Neuronal stem cell (in vitro differentiated cells): ENCODE results near the gene TMEM179.

Experiments used
- DNase-seq: peaks from one replicate; pipeline ENCODE4 v3.0.0-alpha.2; 2013; ENCODE audit warnings: low spot score
- H2AFZ ChIP-seq: one replicate; pipeline ENCODE4 v1.6.1; 2013; ENCODE audit warnings: mild to moderate bottlenecking, low read length, inconsistent platforms
- H2AK5ac ChIP-seq: 2 replicates; pipeline ENCODE4 v1.6.1; 2013; ENCODE audit warnings: low read depth, mild to moderate bottlenecking, inconsistent platforms, low read length, moderate library complexity, mixed read lengths
- H2BK120ac ChIP-seq: 2 replicates; pipeline ENCODE4 v1.6.1; 2013; ENCODE audit warnings: low read depth, mild to moderate bottlenecking, inconsistent platforms, low read length, moderate library complexity, mixed read lengths
- H2BK12ac ChIP-seq: one replicate; pipeline ENCODE4 v1.6.1; 2013; ENCODE audit warnings: low read length, inconsistent platforms
- H2BK15ac ChIP-seq: 2 replicates; pipeline ENCODE4 v1.6.1; 2013; ENCODE audit warnings: mild to moderate bottlenecking, low read length, inconsistent platforms, mixed read lengths
- H2BK5ac ChIP-seq: one replicate; pipeline ENCODE4 v1.6.1; 2013; ENCODE audit warnings: inconsistent platforms, mild to moderate bottlenecking, low read length, moderate library complexity
- H3K14ac ChIP-seq: one replicate; pipeline ENCODE4 v1.6.1; 2013; ENCODE audit warnings: low read length, inconsistent platforms
- H3K18ac ChIP-seq: 2 replicates; pipeline ENCODE4 v1.6.1; 2013; ENCODE audit warnings: low read length, inconsistent platforms
- H3K23ac ChIP-seq: 2 replicates; pipeline ENCODE4 v1.6.1; 2013; ENCODE audit warnings: low read depth, mild to moderate bottlenecking, mixed read lengths, low read length, inconsistent platforms; ENCODE audit not compliant: poor library complexity
- H3K27ac ChIP-seq: replicated peaks from 3 replicates; pipeline ENCODE4 v1.5.1; 2013; ENCODE audit warnings: low read length, inconsistent platforms
- H3K27me3 ChIP-seq, 3 experiments: 2 replicates each; pipeline ENCODE4 v1.6.1; 2013; ENCODE audit warnings: low read length in 3 of 3, mild to moderate bottlenecking in 2 of 3, inconsistent platforms in 1 of 3, low read depth in 1 of 3, mixed read lengths in 1 of 3, moderate library complexity in 1 of 3; ENCODE audit not compliant: control insufficient read depth in 3 of 3, insufficient read depth in 3 of 3
- H3K36me3 ChIP-seq, 2 donors: replicated peaks in 1 of 2; 2 replicates each; pipeline ENCODE4 v1.6.1; 2013; ENCODE audit warnings: low read length in 2 of 2; ENCODE audit not compliant: control insufficient read depth in 2 of 2, insufficient read depth in 2 of 2
- H3K4ac ChIP-seq: 2 replicates; pipeline ENCODE4 v1.6.1; 2013; ENCODE audit warnings: inconsistent platforms, mild to moderate bottlenecking, low read length, moderate library complexity
- H3K4me1 ChIP-seq, 2 donors: 1 replicate in 1 of 2; 2 replicates in 1 of 2; pipeline ENCODE4 v1.6.1; 2013; ENCODE audit warnings: low read length in 2 of 2, low read depth in 1 of 2; ENCODE audit not compliant: control insufficient read depth in 2 of 2, insufficient read depth in 1 of 2
- H3K4me2 ChIP-seq: one replicate; pipeline ENCODE4 v1.6.1; 2013; ENCODE audit warnings: mild to moderate bottlenecking, low read length, inconsistent platforms; ENCODE audit not compliant: insufficient read depth, poor library complexity, severe bottlenecking
- H3K4me3 ChIP-seq, 2 donors: 2 replicates each; pipeline ENCODE4 v1.5.1; 2013; ENCODE audit warnings: low read length in 2 of 2, mild to moderate bottlenecking in 2 of 2, inconsistent platforms in 1 of 2, moderate library complexity in 1 of 2
- H3K79me1 ChIP-seq: one replicate; pipeline ENCODE4 v1.6.1; 2013; ENCODE audit warnings: low read depth, mild to moderate bottlenecking, inconsistent platforms, low read length, moderate library complexity
- H3K9ac ChIP-seq: one replicate; pipeline ENCODE4 v1.6.1; 2013; ENCODE audit warnings: mild to moderate bottlenecking, low read depth, low read length, inconsistent platforms; ENCODE audit not compliant: poor library complexity
- H3K9me3 ChIP-seq, 2 donors: replicated peaks in 1 of 2; 2 replicates each; pipeline versions ENCODE3 to v1.6.1; 2013; ENCODE audit warnings: low read length in 2 of 2, mild to moderate bottlenecking in 2 of 2, inconsistent platforms in 1 of 2, low read depth in 1 of 2, mixed read lengths in 1 of 2, moderate library complexity in 1 of 2; ENCODE audit not compliant: control insufficient read depth in 2 of 2, insufficient read depth in 1 of 2
- H4K8ac ChIP-seq: one replicate; pipeline ENCODE4 v1.6.1; 2013; ENCODE audit warnings: low read depth, mild to moderate bottlenecking, inconsistent platforms, low read length, moderate library complexity
- H4K91ac ChIP-seq: one replicate; pipeline ENCODE4 v1.6.1; 2013; ENCODE audit warnings: low read length, low read depth, mild to moderate bottlenecking, inconsistent platforms; ENCODE audit not compliant: poor library complexity
- WGBS, 2 donors: extraction: QIAGEN DNeasy Blood & Tissue Kit; methylation state at CpG; one replicate each; pipeline ENCODE4 v1.1.7; 2013; ENCODE audit warnings: missing lambda C conversion rate in 2 of 2, mixed read lengths in 1 of 2; ENCODE audit not compliant: insufficient read length in 2 of 2, insufficient replicate concordance in 1 of 2; ENCODE audit errors: extremely low coverage in 2 of 2; 5-methylcytosine and 5-hydroxymethylcytosine counted together

The TMEM179 gene

DNA sequence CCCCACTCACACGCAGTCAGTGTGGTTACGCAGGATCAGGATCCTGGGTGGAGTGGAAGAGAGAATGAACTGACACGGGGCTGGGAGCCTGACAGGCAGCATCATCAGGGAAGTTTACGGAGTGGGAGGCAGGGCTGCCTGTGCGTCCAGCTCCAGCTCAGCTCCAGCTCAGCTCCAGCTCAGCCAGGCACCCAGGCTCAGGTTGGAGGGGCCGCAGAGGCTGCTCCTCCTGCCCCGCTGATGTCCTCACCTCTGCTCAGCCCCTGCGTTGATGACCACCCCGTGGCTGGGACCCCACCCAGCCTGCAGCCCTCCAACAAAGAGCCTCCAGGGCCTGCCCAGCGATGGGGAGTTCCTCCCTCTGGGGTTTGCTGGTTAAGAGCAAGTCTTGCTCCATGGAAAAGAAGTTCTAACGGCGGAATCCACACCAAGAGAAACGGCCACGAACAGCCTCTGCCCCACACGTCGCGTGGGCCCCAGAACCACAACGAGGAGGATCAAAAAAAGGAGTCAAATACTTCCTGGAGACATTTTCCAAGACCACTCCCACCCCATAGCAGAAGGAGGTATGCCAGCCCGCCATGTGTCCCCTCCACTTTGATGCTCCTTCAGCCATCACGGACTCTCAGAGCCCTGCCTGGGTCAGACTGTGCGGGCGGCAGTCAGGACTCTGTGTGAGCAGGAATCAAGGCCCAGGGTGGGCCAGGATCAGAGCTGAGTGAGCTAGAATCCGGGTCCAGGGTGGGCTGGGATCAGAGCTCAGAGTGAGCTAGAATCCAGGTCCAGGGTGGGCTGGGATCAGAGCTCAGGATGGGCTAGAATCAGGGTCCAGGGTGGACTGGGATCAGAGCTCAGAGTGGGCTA, 42.7 kb downstream of the TMEM179 start:
- H2AFZ ChIP-seq, result no peak overlapping the region
- H3K23ac ChIP-seq, result no peak overlapping the region
- no peak overlapping the region for H4K8ac ChIP-seq
- no peak overlapping the region for H3K27ac ChIP-seq
- no peak overlapping the region for H2BK12ac ChIP-seq
- no peak for DNase-seq
- H3K14ac ChIP-seq, result no peak overlapping the region
- no peak overlapping the region for H2AK5ac ChIP-seq
- no peak overlapping the region for H2BK120ac ChIP-seq
- H3K27me3 ChIP-seq, result peaks cover 0 to 57% (median 0%) of the 10 kb centered on the region in 3 experiments
- H2BK5ac ChIP-seq, result no peak overlapping the region
- H3K4me3 ChIP-seq, result no peak overlapping the region
- H3K18ac ChIP-seq, result peak overlapping the region; percentile 39
- H3K9ac ChIP-seq, result no peak overlapping the region
- no peak overlapping the region for H3K4ac ChIP-seq
- no peaks in the 10 kb centered on the region for H3K9me3 ChIP-seq
- peaks cover 2% of the 10 kb centered on the region for H3K79me1 ChIP-seq
- no CpG with 5 or more reads among the region's 23 CpGs for WGBS, 2 donors
- H3K4me1 ChIP-seq, result peaks cover 5 to 11% of the 10 kb centered on the region in 2 donors
- no peak overlapping the region for H3K4me2 ChIP-seq
- H3K36me3 ChIP-seq, result no peaks in the 10 kb centered on the region
- no peak overlapping the region for H2BK15ac ChIP-seq
- H4K91ac ChIP-seq, result no peak overlapping the region

DNA sequence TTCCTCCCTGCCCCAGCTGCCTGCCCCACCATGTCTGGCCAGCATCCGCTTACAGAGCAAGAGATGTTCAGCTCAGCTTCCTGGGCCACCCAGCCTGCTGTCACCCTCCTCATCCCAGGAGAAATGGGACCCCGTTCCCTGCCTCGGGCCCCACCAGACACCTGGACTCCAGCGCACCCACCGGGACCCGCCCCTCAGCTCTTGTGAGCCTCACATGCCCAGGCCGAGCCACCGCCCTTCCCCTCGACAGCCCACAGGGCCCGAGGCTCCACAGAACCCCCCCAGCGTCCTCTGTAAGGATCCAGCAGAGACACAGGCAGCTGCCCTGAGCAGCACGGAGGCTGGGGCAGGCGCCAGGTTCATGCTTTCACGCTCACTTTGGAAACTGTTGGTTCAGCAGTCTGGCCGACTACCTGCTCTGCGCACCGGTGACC, 43.4 kb downstream of the TMEM179 start:
- Histone ChIP-seq H3K27me3 (peaks cover 0 to 53% (median 0%) of the 10 kb centered on the region in 3 experiments), H3K18ac (peak overlapping the region; percentile 78), H2BK15ac (peak overlapping the region; percentile 38), H3K27ac (no peak overlapping the region), H3K4me2 (no peak overlapping the region), H3K36me3 (no peaks in the 10 kb centered on the region), H3K23ac (no peak overlapping the region), H3K4me1 (peaks cover 5 to 11% of the 10 kb centered on the region in 2 donors), H3K4ac (no peak overlapping the region), H2BK120ac (no peak overlapping the region), H2AK5ac (peak overlapping the region; percentile 71), H2BK12ac (peak overlapping the region; percentile 53), H3K9ac (no peak overlapping the region), H3K79me1 (peaks cover 2% of the 10 kb centered on the region), H4K8ac (no peak overlapping the region), H2BK5ac (no peak overlapping the region), H3K4me3 (no peak overlapping the region), H4K91ac (no peak overlapping the region), H3K9me3 (no peaks in the 10 kb centered on the region), H3K14ac (peak overlapping the region; percentile 14), H2AFZ (no peak overlapping the region)
- no CpG with 5 or more reads among the region's 17 CpGs for WGBS, 2 donors
- no peak for DNase-seq

DNA sequence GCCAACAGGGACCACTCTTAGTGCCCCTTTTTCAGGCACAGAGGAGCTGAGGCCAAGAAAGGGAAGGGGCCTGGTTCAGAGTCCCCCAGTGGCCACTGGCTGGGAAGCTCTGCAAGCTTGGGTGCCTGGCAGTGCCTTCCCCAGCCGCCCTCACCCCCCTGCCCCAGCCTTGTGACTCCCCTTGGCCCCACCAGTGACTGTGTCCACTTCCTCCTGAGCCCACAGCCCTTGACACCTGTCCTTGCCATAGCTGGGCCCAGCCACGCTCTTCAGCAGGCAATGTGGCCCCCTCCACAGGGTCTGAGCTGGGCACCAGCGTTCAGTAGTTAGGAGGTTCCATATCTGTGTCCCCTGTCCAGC, 44.0 kb downstream of the TMEM179 start:
- H2BK120ac ChIP-seq, result no peak overlapping the region
- H3K79me1 ChIP-seq, result peaks cover 2% of the 10 kb centered on the region
- H2AFZ ChIP-seq, result no peak overlapping the region
- peaks cover 0 to 55% (median 0%) of the 10 kb centered on the region in 3 experiments for H3K27me3 ChIP-seq
- peak overlapping the region; percentile 47 for H2AK5ac ChIP-seq
- H3K27ac ChIP-seq, result no peak overlapping the region
- H3K4ac ChIP-seq, result no peak overlapping the region
- H3K18ac ChIP-seq, result peak overlapping the region; percentile 66
- H3K36me3 ChIP-seq, result no peaks in the 10 kb centered on the region
- no peak overlapping the region for H4K91ac ChIP-seq
- no peak overlapping the region for H3K4me2 ChIP-seq
- H2BK15ac ChIP-seq, result peak overlapping the region; percentile 26
- WGBS, 2 donors, result no CpG with 5 or more reads among the region's 3 CpGs
- no peak for DNase-seq
- H3K4me3 ChIP-seq, result no peak overlapping the region
- H3K9me3 ChIP-seq, result no peaks in the 10 kb centered on the region
- H2BK12ac ChIP-seq, result peak overlapping the region; percentile 53
- no peak overlapping the region for H3K23ac ChIP-seq
- H3K14ac ChIP-seq, result peak overlapping the region; percentile 14
- H2BK5ac ChIP-seq, result no peak overlapping the region
- H3K4me1 ChIP-seq, result peaks cover 5 to 11% of the 10 kb centered on the region in 2 donors
- no peak overlapping the region for H3K9ac ChIP-seq
- H4K8ac ChIP-seq, result no peak overlapping the region

DNA sequence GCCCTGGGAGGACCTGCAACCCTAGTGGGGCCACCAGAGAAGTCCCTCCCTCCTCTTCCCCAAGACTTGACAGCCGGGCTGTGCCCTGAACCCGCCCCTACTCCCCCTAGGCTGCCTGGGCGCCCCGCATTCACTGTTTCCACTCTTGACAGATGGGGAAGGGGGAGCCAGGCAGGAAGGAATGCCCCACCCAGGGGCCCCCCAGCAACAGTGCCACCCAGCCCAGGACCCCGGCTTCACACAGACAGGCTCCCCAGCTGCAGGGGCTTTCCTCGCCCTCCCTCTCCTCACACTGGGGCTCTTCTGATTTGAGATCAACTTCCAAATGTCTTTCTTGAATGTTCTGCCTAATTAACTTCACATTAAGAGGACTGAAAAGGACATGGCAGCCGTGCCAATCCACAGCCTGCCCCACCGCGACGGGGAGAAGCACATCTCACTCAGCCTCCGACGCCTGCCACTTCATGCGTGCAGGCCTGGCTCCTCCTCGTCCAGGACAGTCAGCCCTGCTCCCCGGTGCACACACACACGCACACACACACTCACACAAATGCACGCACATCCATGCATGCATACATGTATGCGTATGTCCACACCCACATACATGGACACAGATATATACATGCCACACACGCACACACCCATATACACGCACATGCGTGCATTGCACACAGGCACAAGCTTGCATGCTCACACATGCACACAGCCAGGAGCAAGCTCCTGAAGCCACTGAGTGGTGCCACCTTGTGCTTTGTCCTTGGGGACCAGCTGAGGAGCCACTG, 44.6 kb downstream of the TMEM179 start:
- Histone ChIP-seq H3K4me2 (no peak overlapping the region), H4K8ac (peak overlapping the region; percentile 1), H2AFZ (no peak overlapping the region), H3K9me3 (no peaks in the 10 kb centered on the region), H2BK12ac (no peak overlapping the region), H3K4ac (no peak overlapping the region), H3K36me3 (no peaks in the 10 kb centered on the region), H2AK5ac (peak overlapping the region; percentile 47), H4K91ac (no peak overlapping the region), H3K27me3 (peaks cover 0 to 54% (median 0%) of the 10 kb centered on the region in 3 experiments), H3K79me1 (peaks cover 2% of the 10 kb centered on the region), H3K9ac (no peak overlapping the region), H3K14ac (peak overlapping the region; percentile 10), H3K18ac (peak overlapping the region; percentile 66), H3K4me3 (peak overlapping the region in 1 of 2 donors; percentile 66), H2BK120ac (no peak overlapping the region), H3K23ac (no peak overlapping the region), H3K4me1 (peaks cover 5 to 11% of the 10 kb centered on the region in 2 donors), H2BK5ac (no peak overlapping the region), H3K27ac (no peak overlapping the region), H2BK15ac (no peak overlapping the region)
- DNase-seq, result no peak
- WGBS, 2 donors, result no CpG with 5 or more reads among the region's 21 CpGs
